IMR-90 (cell line): Measurements from ENCODE around the gene PCDHGB3. TPM values are rescaled to one million over a fixed set of nuclear protein-coding genes. Genes with fewer than 3 reads are reported as not detected.
"Not testable (repeated sequence)": the region's sequence is repeated elsewhere in the genome, so short reads cannot be mapped to it uniquely, and the experiment has no call there.

Experiments
- ATAC-seq: fragments of 200-7000 bp; cut with Tn5 transposase; 2 replicates; pipeline ENCODE4 v1.9.1; 2020; ENCODE audit warnings: low read depth, mild to moderate bottlenecking, moderate library complexity
- BruUV-seq: library from RNA; stranded (reverse); fragments of 400-500 nt; replicated peaks from 2 replicates; lab custom pipeline; 2021; lab: Mats Ljungman, UMichigan
- CTCF ChIA-PET: fragments of 300-600 bp; formaldehyde crosslinking; extraction: SDS; loops from one replicate; lab custom pipeline; 2021; ENCODE audit warnings: antibody characterized with exemption; lab: Yijun Ruan, JAX
- POLR2A ChIA-PET: fragments of 300-600 bp; sonication (Branson Sonifier 250); formaldehyde crosslinking; loops from one replicate; lab custom pipeline; 2022; ENCODE audit warnings: antibody characterized with exemption; ENCODE audit not compliant: unreplicated experiment; lab: Charles Lee
- DNase-seq: peaks from one replicate; pipeline ENCODE4 v3.0.0; 2013
- H2AFZ ChIP-seq: replicated peaks from 2 replicates; pipeline ENCODE3; 2013; ENCODE audit warnings: low read length, mild to moderate bottlenecking; ENCODE audit not compliant: poor library complexity
- H2AK5ac ChIP-seq: 2 replicates; pipeline ENCODE4 v1.6.1; 2013; ENCODE audit warnings: low read depth, low read length, inconsistent platforms
- H2AK9ac ChIP-seq: replicated peaks from 2 replicates; pipeline ENCODE3; 2013; ENCODE audit warnings: mild to moderate bottlenecking, low read depth, low read length, moderate library complexity; ENCODE audit not compliant: poor library complexity
- H2BK120ac ChIP-seq: 2 replicates; pipeline ENCODE4 v1.6.1; 2013; ENCODE audit warnings: low read depth, low read length, inconsistent platforms
- H2BK15ac ChIP-seq: 3 replicates; pipeline ENCODE4 v1.6.1; 2013; ENCODE audit warnings: low read depth, low read length, inconsistent platforms
- H2BK20ac ChIP-seq: 2 replicates; pipeline ENCODE4 v1.6.1; 2013; ENCODE audit warnings: low read depth, mild to moderate bottlenecking, inconsistent platforms, low read length, moderate library complexity
- H2BK5ac ChIP-seq: 2 replicates; pipeline ENCODE4 v1.6.1; 2013; ENCODE audit warnings: mild to moderate bottlenecking, low read depth, low read length, inconsistent platforms; ENCODE audit not compliant: poor library complexity, severe bottlenecking
- H3K14ac ChIP-seq: replicated peaks from 2 replicates; pipeline ENCODE4 v1.6.1; 2013; ENCODE audit warnings: low read depth, low read length, inconsistent platforms
- H3K18ac ChIP-seq: 2 replicates; pipeline ENCODE4 v1.6.1; 2013; ENCODE audit warnings: low read depth, low read length, control low read depth
- H3K23ac ChIP-seq: 2 replicates; pipeline ENCODE4 v1.6.1; 2013; ENCODE audit warnings: low read depth, low read length, inconsistent platforms
- H3K27ac ChIP-seq: 2 replicates; pipeline ENCODE4 v1.5.1; 2013; ENCODE audit warnings: mild to moderate bottlenecking, control low read depth, low read length; ENCODE audit not compliant: insufficient read depth
- H3K27me3 ChIP-seq: 2 replicates; pipeline ENCODE4 v1.6.1; 2013; ENCODE audit warnings: low read length; ENCODE audit not compliant: control insufficient read depth, insufficient read depth
- H3K36me3 ChIP-seq: 2 replicates; pipeline ENCODE4 v1.6.1; 2013; ENCODE audit warnings: low read length, mixed read lengths; ENCODE audit not compliant: control insufficient read depth, insufficient read depth
- H3K4ac ChIP-seq: 2 replicates; pipeline ENCODE4 v1.6.1; 2013; ENCODE audit warnings: low read depth, low read length, inconsistent platforms
- H3K4me1 ChIP-seq: 2 replicates; pipeline ENCODE4 v1.6.1; 2013; ENCODE audit warnings: low read length, mixed read lengths; ENCODE audit not compliant: control insufficient read depth, insufficient read depth
- H3K4me2 ChIP-seq: 2 replicates; pipeline ENCODE4 v1.6.1; 2013; ENCODE audit warnings: low read depth, mild to moderate bottlenecking, control low read depth, low read length, moderate library complexity
- H3K4me3 ChIP-seq: 2 replicates; pipeline ENCODE4 v1.5.1; 2013; ENCODE audit warnings: low read depth, mild to moderate bottlenecking, control low read depth, low read length, moderate library complexity; ENCODE audit not compliant: insufficient read depth
- H3K56ac ChIP-seq: 2 replicates; pipeline ENCODE4 v1.6.1; 2013; ENCODE audit warnings: low read length, inconsistent platforms; ENCODE audit not compliant: insufficient read depth; ENCODE audit errors: extremely low read depth
- H3K79me1 ChIP-seq, 2 experiments: 2 replicates each; pipeline ENCODE4 v1.6.1; 2013; ENCODE audit warnings: low read length in 2 of 2, inconsistent platforms in 1 of 2, low read depth in 1 of 2
- H3K9ac ChIP-seq: 2 replicates; pipeline ENCODE4 v1.6.1; 2013; ENCODE audit warnings: low read depth, low read length, control low read depth
- H3K9me1 ChIP-seq: 2 replicates; pipeline ENCODE4 v1.6.1; 2013; ENCODE audit warnings: low read length, inconsistent platforms; ENCODE audit not compliant: insufficient read depth
- H3K9me3 ChIP-seq: 2 replicates; pipeline ENCODE4 v1.6.1; 2013; ENCODE audit warnings: low read length; ENCODE audit not compliant: control insufficient read depth, insufficient read depth
- H4K20me1 ChIP-seq: 2 replicates; pipeline ENCODE4 v1.6.1; 2013; ENCODE audit warnings: low read length, inconsistent platforms; ENCODE audit not compliant: insufficient read depth
- H4K5ac ChIP-seq: 2 replicates; pipeline ENCODE4 v1.6.1; 2013; ENCODE audit warnings: mild to moderate bottlenecking, low read depth, low read length, control low read depth
- H4K8ac ChIP-seq, 2 experiments: 2 replicates each; pipeline ENCODE4 v1.6.1; 2013; ENCODE audit warnings: low read depth in 2 of 2, low read length in 2 of 2, control low read depth in 1 of 2, inconsistent platforms in 1 of 2
- H4K91ac ChIP-seq: 2 replicates; pipeline ENCODE4 v1.6.1; 2013; ENCODE audit warnings: low read depth, low read length, inconsistent platforms; ENCODE audit not compliant: insufficient read depth
- WGBS, 2 experiments: methylation state at CpG; one replicate each; pipeline versions ENCODE4 v1.1.5 to v1.1.7; 2013; ENCODE audit warnings: missing lambda C conversion rate in 2 of 2; ENCODE audit not compliant: insufficient read length in 1 of 2; ENCODE audit errors: extremely low coverage in 2 of 2; 5-methylcytosine and 5-hydroxymethylcytosine counted together
- dilution Hi-C: fragments of 300-500 bp; cut with HindIII; formaldehyde crosslinking; loops from one replicate; pipeline ENCODE4 v1.14.3; 2018; ENCODE audit warnings: low sequenced_read_pairs; ENCODE audit not compliant: unreplicated experiment
- in situ Hi-C: fragments of 300-500 bp; cut with MboI; formaldehyde crosslinking; loops from 3 replicates; pipeline ENCODE4 v1.14.3; 2019; ENCODE audit warnings: low sequenced_read_pairs, inconsistent platforms, mixed read lengths
- intact Hi-C: fragments of 100-400 bp; cut with micrococcal nuclease; formaldehyde crosslinking; loops from 2 replicates; pipeline ENCODE4 v1.10.0; 2022
- polyA plus RNA-seq, 3 experiments: library from polyadenylated mRNA; depleted of rRNA; stranded (reverse); fragments of >200 nt; gene quantifications; 2 replicates each; pipeline ENCODE4 v1.2.3, GENCODE V29; 2012; ENCODE audit warnings: low replicate concordance in 1 of 3
- total RNA-seq: library from RNA; depleted of rRNA; stranded (reverse); fragments of >200 nt; gene quantifications from 2 replicates; pipeline ENCODE4 v1.2.3, GENCODE V29; 2012

Gene PCDHGB3
- total and polyA plus RNA-seq, 2 of the 4 experiments (the other 2 are of a cell fraction) = 3.4 to 5.9 TPM

- H4K5ac ChIP-seq, H2BK120ac ChIP-seq, H3K79me1 ChIP-seq, H3K4ac ChIP-seq, POLR2A ChIA-PET, H3K9ac ChIP-seq, H3K4me1 ChIP-seq, H2AFZ ChIP-seq, ATAC-seq, H4K20me1 ChIP-seq, H3K27ac ChIP-seq, H3K4me3 ChIP-seq, H3K18ac ChIP-seq, H3K23ac ChIP-seq, H2AK5ac ChIP-seq, intact Hi-C loops, H2BK20ac ChIP-seq, dilution Hi-C loops, in situ Hi-C loops, H2BK15ac ChIP-seq, H3K4me2 ChIP-seq, H2AK9ac ChIP-seq, DNase-seq, H3K56ac ChIP-seq, H3K14ac ChIP-seq, H4K8ac ChIP-seq, H3K27me3 ChIP-seq, H3K9me1 ChIP-seq, CTCF ChIA-PET, BruUV-seq, H4K91ac ChIP-seq, H2BK5ac ChIP-seq: not testable (repeated sequence)
- peaks cover 20% of the 10 kb centered on the region for H3K36me3 ChIP-seq
- H3K9me3 ChIP-seq = peaks cover 54% of the 10 kb centered on the region
- 40% methylated on average over 9 of the region's 48 CpGs; no CpG with 5 or more reads in 1 of the 2 experiments for WGBS, 2 experiments
Observed at GRCh38 chr5:141375444-141376155, 5.6 kb downstream of the PCDHGB3 start.
